PC-9 (cell line): ENCODE measurements around the gene MARCHF3.

Source experiments
- EZH2 ChIP-seq: fragments of 200-600 bp; sonication (generic); IDR thresholded peaks from 2 replicates; pipeline ENCODE4 v1.8.0; 2017; ENCODE audit warnings: antibody characterized with exemption, low read depth
- TF ChIP-seq, protein P1 (sequence below): fragments of 200-600 bp; sonication (generic); conservative IDR thresholded peaks from 2 replicates; pipeline ENCODE4 v1.6.1; 2017; ENCODE audit warnings: mixed run types, antibody characterized with exemption, mild to moderate bottlenecking, moderate library complexity

DNA sequence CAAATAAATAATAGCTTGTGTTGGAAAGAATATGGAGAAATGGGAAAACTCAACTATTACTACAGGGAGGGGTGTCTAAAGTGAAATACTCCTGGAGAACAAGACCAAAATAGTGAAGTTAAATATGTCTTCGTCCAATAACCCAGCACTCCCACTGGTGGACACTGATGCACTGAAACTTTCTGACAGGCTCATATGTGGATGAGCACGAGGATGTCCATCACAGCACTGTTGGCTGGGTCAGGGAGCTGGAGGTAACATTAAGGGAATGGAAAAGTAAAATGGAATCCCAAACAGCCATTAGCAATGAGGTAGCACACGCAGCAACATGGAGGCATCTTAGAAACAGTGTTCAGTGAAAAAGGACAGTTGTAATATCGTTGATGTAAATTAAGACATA lies 167.0 kb downstream of the MARCHF3 start:
- TF ChIP-seq EZH2 = no peak
- TF ChIP-seq, protein P1, sequence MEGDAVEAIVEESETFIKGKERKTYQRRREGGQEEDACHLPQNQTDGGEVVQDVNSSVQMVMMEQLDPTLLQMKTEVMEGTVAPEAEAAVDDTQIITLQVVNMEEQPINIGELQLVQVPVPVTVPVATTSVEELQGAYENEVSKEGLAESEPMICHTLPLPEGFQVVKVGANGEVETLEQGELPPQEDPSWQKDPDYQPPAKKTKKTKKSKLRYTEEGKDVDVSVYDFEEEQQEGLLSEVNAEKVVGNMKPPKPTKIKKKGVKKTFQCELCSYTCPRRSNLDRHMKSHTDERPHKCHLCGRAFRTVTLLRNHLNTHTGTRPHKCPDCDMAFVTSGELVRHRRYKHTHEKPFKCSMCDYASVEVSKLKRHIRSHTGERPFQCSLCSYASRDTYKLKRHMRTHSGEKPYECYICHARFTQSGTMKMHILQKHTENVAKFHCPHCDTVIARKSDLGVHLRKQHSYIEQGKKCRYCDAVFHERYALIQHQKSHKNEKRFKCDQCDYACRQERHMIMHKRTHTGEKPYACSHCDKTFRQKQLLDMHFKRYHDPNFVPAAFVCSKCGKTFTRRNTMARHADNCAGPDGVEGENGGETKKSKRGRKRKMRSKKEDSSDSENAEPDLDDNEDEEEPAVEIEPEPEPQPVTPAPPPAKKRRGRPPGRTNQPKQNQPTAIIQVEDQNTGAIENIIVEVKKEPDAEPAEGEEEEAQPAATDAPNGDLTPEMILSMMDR = no peak
